Measurements from ENCODE around the gene GRK7. TPM values are rescaled to one million over a fixed set of nuclear protein-coding genes. Genes with fewer than 3 reads are reported as not detected.

Gene GRK7
- total RNA-seq, 1 experiment from 2014 or later: not detected

DNA sequence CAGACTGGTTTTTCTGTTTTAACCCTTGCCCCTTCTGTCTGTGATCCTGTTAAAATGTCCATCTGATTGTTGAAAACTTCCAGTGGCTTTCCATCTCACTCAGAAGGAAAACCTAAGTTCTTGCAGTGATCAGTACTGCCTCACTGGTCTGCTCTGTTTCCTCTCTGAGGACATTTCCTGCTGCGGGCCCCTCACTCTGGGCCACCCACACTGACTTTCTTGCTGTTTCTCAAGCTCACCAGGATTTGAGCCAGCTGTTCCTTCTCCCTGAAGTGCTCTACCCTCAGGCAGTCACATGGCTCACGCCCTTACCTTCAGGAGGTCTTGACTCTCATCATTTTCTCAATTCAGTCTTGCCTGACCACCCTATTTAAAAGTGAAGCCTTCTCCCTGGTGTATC is 1.8 kb downstream of the GRK7 start:
- Histone ChIP-seq H3K79me2 (ENCODE audit: insufficient read depth, low read length) (no peaks in the 10 kb centered on the region), H4K91ac (ENCODE audit: insufficient read length, low read depth, low read length) (no peak overlapping the region), H3T11ph (ENCODE audit: low read length) (no peak overlapping the region), H3K56ac (ENCODE audit: insufficient read length, low read depth, low read length) (no peak overlapping the region), H3K79me1 (ENCODE audit: insufficient read depth, low read depth, low read length, poor library complexity, severe bottlenecking) (no peaks in the 10 kb centered on the region), H2BK12ac (ENCODE audit: insufficient read length, low read depth, low read length) (no peak overlapping the region), H2AFZ (ENCODE audit: low read length) (no peak overlapping the region), H3K14ac (ENCODE audit: insufficient read depth, low read length) (no peak overlapping the region), H2BK120ac (ENCODE audit: low read depth, low read length, poor library complexity, severe bottlenecking) (no peak overlapping the region), H3K9me3 (ENCODE audit: control insufficient read depth, low read depth, low read length) (no peaks in the 10 kb centered on the region), H3K27me3 (ENCODE audit: insufficient read depth, low read length) (no peaks in the 10 kb centered on the region), H2BK20ac (ENCODE audit: low read depth, low read length, poor library complexity, severe bottlenecking) (no peak overlapping the region), H3K27ac (ENCODE audit: insufficient read length, low read depth, low read length) (no peak overlapping the region), H3K18ac (ENCODE audit: insufficient read length, low read depth, low read length) (no peak overlapping the region), H2BK15ac (ENCODE audit: low read depth, low read length) (no peak overlapping the region), H3K4ac (ENCODE audit: low read depth, low read length) (no peak overlapping the region), H3K23ac (ENCODE audit: insufficient read length, low read depth, low read length) (no peak overlapping the region), H3K4me1 (ENCODE audit: insufficient read depth, low read length) (no peaks in the 10 kb centered on the region), H4K5ac (ENCODE audit: insufficient read length, low read depth, low read length) (no peak overlapping the region), H2BK5ac (ENCODE audit: insufficient read length, low read length) (no peak overlapping the region), H3K9ac (ENCODE audit: extremely low read depth, insufficient read length, low read length) (no peak overlapping the region), H4K8ac (replicated peaks; ENCODE audit: insufficient read length, low read depth, low read length) (no peak overlapping the region), H4K20me1 (ENCODE audit: control insufficient read depth, insufficient read depth, insufficient read length) (no peaks in the 10 kb centered on the region), H2AK5ac (ENCODE audit: insufficient read length, low read length) (no peak overlapping the region), H3K23me2 (ENCODE audit: insufficient read length, low read depth, low read length, poor library complexity, severe bottlenecking) (no peaks in the 10 kb centered on the region), H3K4me2 (ENCODE audit: insufficient read depth, insufficient read length, low read length) (no peak overlapping the region)
- Mint-ChIP-seq H3K27me3 (ENCODE audit: low read depth) (peaks cover 4% of the 10 kb centered on the region), H3K4me3 (no peak overlapping the region), H3K9me3 (peaks cover 0 to 4% of the 10 kb centered on the region in 2 experiments; a peak in 2 of 5 replicates), H3K4me1 (peaks cover 10 to 13% of the 10 kb centered on the region in 2 experiments), H3K36me3 (ENCODE audit: insufficient read depth in 1 of 3, low read depth in 3 of 3) (no peaks in the 10 kb centered on the region; a peak in 1 of 7 replicates), H3K27ac (no peak overlapping the region)
- no CpG with 5 or more reads among the region's 2 CpGs for WGBS (ENCODE audit: extremely low coverage, insufficient read length, low lambda C conversion rate)
- DNase-seq: no peak
- TF ChIP-seq, protein P1, sequence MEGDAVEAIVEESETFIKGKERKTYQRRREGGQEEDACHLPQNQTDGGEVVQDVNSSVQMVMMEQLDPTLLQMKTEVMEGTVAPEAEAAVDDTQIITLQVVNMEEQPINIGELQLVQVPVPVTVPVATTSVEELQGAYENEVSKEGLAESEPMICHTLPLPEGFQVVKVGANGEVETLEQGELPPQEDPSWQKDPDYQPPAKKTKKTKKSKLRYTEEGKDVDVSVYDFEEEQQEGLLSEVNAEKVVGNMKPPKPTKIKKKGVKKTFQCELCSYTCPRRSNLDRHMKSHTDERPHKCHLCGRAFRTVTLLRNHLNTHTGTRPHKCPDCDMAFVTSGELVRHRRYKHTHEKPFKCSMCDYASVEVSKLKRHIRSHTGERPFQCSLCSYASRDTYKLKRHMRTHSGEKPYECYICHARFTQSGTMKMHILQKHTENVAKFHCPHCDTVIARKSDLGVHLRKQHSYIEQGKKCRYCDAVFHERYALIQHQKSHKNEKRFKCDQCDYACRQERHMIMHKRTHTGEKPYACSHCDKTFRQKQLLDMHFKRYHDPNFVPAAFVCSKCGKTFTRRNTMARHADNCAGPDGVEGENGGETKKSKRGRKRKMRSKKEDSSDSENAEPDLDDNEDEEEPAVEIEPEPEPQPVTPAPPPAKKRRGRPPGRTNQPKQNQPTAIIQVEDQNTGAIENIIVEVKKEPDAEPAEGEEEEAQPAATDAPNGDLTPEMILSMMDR (conservative IDR thresholded peaks at IDR 0.05): no peak
